VCaP (cell line): ENCODE data around the gene CCDC88B.
A peak's percentile ranks its signal among the peaks of the same experiment; 100 is the strongest.
"Not testable (repeated sequence)": the region's sequence is repeated elsewhere in the genome, so short reads cannot be mapped to it uniquely, and the experiment has no call there.

Experiments used
- H3K27ac ChIP-seq: fragments of 450-650 bp; 2 replicates; pipeline ENCODE4 v1.5.1; 2017
- CTCF ChIP-seq: fragments of 450-650 bp; conservative IDR thresholded peaks from 2 replicates; pipeline ENCODE4 v1.5.1; 2017; ENCODE audit warnings: mild to moderate bottlenecking, moderate library complexity

The CCDC88B gene

DNA sequence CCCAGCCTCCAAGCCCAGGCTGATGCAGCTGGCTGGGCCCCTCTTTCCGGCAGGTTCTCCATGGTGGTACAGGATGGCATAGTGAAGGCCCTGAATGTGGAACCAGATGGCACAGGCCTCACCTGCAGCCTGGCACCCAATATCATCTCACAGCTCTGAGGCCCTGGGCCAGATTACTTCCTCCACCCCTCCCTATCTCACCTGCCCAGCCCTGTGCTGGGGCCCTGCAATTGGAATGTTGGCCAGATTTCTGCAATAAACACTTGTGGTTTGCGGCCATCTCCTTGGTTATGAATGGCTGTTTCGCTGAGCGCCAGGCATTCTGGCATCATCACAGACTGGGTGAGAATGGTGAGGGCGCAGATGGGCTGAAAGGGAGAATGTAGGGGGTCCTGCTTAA, 18.5 kb upstream of the CCDC88B start:
- TF ChIP-seq CTCF: no peak
- H3K27ac ChIP-seq: peak overlapping the region; percentile 100

- no peak for TF ChIP-seq CTCF
- no peak overlapping the region; the same call in 1 of the 2 replicates for H3K27ac ChIP-seq
Measured at GRCh38 chr11:64322925-64323260, 17.1 kb upstream of the CCDC88B start.

GRCh38 chr11:64323373-64323772, 16.6 kb upstream of the CCDC88B start:
- TF ChIP-seq CTCF: no peak
- H3K27ac ChIP-seq: no peak overlapping the region; the same call in 1 of the 2 replicates

- H3K27ac ChIP-seq: not testable (repeated sequence)
Measured at GRCh38 chr11:64323984-64324383, 16.0 kb upstream of the CCDC88B start.

DNA sequence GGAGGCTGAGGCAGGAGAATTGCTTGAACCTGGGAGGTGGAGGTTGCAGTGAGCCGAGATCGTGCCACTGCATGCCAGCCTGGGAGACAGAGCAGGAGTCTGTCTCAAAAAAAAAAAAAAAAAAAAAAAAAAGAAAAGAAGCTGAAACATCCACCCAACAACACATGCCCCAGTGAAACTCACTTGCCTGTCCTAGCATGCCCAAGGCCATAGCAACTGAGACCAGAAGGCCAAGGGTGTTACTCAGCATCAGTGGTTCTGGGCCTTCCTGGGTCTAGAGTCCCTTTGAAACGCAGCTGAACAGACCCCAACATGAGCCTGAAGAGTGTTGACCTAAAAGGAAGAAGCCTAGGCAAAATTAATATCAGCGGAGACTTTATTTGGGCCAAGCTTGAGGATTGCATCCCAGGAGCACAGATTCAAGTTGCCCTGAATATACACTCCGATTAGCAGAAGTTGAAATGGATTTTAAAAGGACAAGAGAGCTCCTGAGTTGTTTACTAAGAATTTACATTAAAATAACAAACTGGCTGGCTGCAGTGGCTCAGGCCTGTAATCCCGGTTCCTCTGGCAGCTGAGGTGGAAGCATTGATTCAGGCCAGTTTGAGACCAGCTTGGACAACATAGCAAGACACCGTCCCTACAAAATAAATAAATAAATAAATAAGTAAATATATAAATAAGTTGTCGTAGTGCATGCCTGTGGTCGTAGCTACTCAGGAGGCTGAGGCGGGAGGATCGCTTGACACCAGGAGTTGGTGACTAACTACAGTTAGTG, 15.1 kb upstream of the CCDC88B start:
- TF ChIP-seq CTCF: no peak
- H3K27ac ChIP-seq: peak overlapping the region; percentile 10; the same call in 1 of the 2 replicates

- peak overlapping the region; percentile 93 for H3K27ac ChIP-seq
- TF ChIP-seq CTCF: no peak
Measured at GRCh38 chr11:64327375-64327774, 12.6 kb upstream of the CCDC88B start.

- TF ChIP-seq CTCF: no peak
- peak overlapping the region; percentile 93 for H3K27ac ChIP-seq
Measured at GRCh38 chr11:64327993-64328392, 12.0 kb upstream of the CCDC88B start.

DNA sequence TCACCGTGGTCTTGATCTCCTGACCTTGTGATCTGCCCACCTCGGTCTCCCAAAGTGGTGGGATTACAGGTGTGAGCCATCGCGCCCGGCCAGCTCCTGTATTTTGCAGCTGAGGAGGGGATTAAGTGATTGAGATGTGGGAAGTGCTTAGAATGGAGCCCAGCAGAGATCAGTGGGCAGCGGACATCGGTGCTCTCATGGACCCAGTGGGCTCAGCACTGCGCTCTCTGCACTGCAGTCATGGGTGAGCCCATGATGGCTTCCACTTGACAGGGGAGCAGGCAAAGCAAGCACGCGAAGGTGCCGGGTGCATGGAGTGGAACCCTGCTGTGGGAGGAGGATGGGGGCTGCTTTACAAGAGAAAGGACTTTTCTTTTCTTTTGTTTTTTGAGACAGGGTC, 9.1 kb upstream of the CCDC88B start:
- TF ChIP-seq CTCF: no peak
- H3K27ac ChIP-seq: peak overlapping the region; percentile 93
